Activated CD4-positive, alpha-beta T cell treated with anti-CD3 and anti-CD28 coated beads, Interleukin-2, amount 10 ng/mL, durations not matched to agents 24 days and 14 days (primary cell): ENCODE measurements around the gene RGR. TPM values are rescaled to one million over a fixed set of nuclear protein-coding genes. Genes with fewer than 3 reads are reported as not detected.

Experiments used
- DNase-seq: peaks from one replicate; pipeline ENCODE4 v3.0.0; 2022
- H3K27ac Mint-ChIP-seq: one replicate; pipeline ENCODE4 v1.8.0; 2022; ENCODE audit warnings: mild to moderate bottlenecking, mixed read lengths
- H3K27me3 Mint-ChIP-seq: one replicate; pipeline ENCODE4 v1.8.0; 2022; ENCODE audit warnings: mixed read lengths
- H3K36me3 Mint-ChIP-seq: one replicate; pipeline ENCODE4 v1.8.0; 2022; ENCODE audit warnings: low read depth, mild to moderate bottlenecking, mixed read lengths
- H3K4me1 Mint-ChIP-seq: one replicate; pipeline ENCODE4 v1.8.0; 2021; ENCODE audit warnings: mixed read lengths
- H3K4me3 Mint-ChIP-seq: one replicate; pipeline ENCODE4 v1.8.0; 2022; ENCODE audit warnings: mild to moderate bottlenecking, moderate library complexity, mixed read lengths
- H3K9me3 Mint-ChIP-seq: one replicate; pipeline ENCODE4 v1.8.0; 2021; ENCODE audit warnings: mixed read lengths
- intact Hi-C: fragments of 100-400 bp; cut with micrococcal nuclease; formaldehyde crosslinking; loops from one replicate; pipeline ENCODE4 v1.15.1; 2023
- total RNA-seq: library from RNA; stranded (reverse); gene quantifications from 2 replicates; pipeline ENCODE4 v1.2.3, GENCODE V29; 2022

Gene RGR
- total RNA-seq, 1 donor from 2014 or later, result not detected

DNA sequence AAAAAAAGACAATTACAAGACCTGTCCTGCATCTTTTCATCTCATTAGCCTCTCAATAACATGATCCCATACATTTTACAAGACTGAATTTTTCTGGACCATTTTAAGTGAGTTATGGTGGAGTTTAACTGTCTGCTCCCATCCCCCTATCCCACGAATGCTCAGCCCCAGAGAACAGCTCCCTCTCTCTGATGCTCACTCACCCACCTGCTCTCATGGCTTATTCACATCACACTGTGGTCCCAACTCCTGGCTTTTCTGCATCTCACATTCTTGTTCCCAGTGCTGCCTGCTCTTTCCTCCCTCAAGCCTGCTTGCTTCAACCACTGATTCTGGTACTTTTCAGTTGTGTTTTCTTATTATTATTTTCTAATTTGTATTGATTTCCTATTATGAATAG lies 63.2 kb downstream of the RGR start:
- DNase-seq, result no peak
- Mint-ChIP-seq H3K9me3 (peaks cover 15% of the 10 kb centered on the region), H3K27me3 (peaks cover 3% of the 10 kb centered on the region), H3K4me3 (no peak overlapping the region), H3K36me3 (peaks cover 2% of the 10 kb centered on the region), H3K4me1 (peaks cover 31% of the 10 kb centered on the region), H3K27ac (peak overlapping the region; percentile 58)
- intact Hi-C loops, result loop anchor here (1.0 to 5.0 kb wide), 3 partner anchors 13 to 41 kb away; partner anchors contain the start of gene CCSER2

DNA sequence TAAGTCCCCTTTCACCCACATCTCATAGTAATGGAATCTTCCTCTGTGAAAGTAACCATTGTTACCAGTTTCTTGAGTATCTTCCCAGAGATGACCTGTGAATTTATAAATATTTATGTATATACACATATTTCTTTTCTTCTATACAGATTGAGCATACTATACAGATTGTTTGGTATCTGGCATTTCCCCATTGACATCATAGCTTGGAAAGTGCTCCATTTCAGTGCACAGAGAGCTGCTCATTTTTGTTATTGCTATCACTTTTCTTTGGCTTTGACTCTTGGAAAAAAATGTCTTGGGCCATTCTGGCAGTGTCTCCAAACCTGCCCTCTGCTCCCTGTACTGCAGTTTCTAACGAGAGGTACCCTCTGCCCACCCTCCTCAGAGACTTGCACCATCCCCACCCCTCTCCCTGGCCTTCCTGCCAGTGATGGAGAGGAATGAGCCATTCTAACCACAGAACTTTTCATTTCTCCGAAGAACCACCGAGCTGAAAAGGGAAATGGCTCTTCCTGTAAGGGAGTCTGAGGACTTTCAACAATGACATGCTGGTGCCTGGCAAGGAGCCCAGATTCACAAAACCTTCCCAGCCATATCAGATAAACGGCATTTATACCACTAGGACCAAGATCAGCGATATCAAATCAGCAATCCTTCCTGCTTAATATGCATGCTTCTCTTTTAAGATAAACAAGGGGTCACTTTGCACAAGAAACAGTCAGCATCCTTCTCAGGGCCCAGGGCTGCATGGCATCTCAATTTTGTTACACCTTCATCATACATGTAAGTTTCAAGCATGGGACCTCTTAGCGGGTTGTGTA lies 63.8 kb downstream of the RGR start:
- Mint-ChIP-seq H3K27ac (peak overlapping the region; percentile 57), H3K9me3 (peaks cover 15% of the 10 kb centered on the region), H3K4me3 (peak overlapping the region; percentile 33), H3K27me3 (peaks cover 3% of the 10 kb centered on the region), H3K4me1 (peaks cover 31% of the 10 kb centered on the region), H3K36me3 (peaks cover 2% of the 10 kb centered on the region)
- intact Hi-C loops, result loop anchor here (1.0 to 5.0 kb wide), 4 partner anchors 9 to 41 kb away; partner anchors contain the start of gene CCSER2
- DNase-seq, result peak; percentile 81

Other genes starting within 250 kb of the RGR start
- gene GHITM, start 105.5 kb upstream of the RGR start, total RNA-seq, result 145 and 148 TPM in 2 replicates
- gene GPR15LG, start 71.3 kb upstream of the RGR start, total RNA-seq, result not detected in 2 replicates
- 0.26 and 0.33 TPM in 2 replicates for gene CDHR1, start 50.5 kb upstream of the RGR start, total RNA-seq
- gene LRIT2, start 19.5 kb upstream of the RGR start, total RNA-seq, result not detected in 2 replicates
- not detected in 2 replicates for gene LRIT1, start 3.5 kb upstream of the RGR start, total RNA-seq
- 42.9 and 45.6 TPM in 2 replicates for gene CCSER2, start 83.5 kb downstream of the RGR start, total RNA-seq